ENCODE results near the gene POLR3B.
"Not testable (repeated sequence)": the region's sequence is repeated elsewhere in the genome, so short reads cannot be mapped to it uniquely, and the experiment has no call there.

The POLR3B gene

GRCh38 chr12:106359646-106360399 is 2.3 kb downstream of the POLR3B start:
- DNase-seq (ENCODE audit: insufficient read length, low spot score) (no peak), FAIRE-seq (no peak)
- no peak for TF ChIP-seq POLR2A (IDR thresholded peaks at IDR 0.05; ENCODE audit: low read depth, low read length)

- FAIRE-seq, result no peak
- TF ChIP-seq POLR2A (IDR thresholded peaks at IDR 0.05; ENCODE audit: low read depth, low read length), result no peak
- no peak for DNase-seq (ENCODE audit: insufficient read length, low spot score)
Observed at GRCh38 chr12:106360400-106360994, 2.9 kb downstream of the POLR3B start.

- FAIRE-seq (no peak), DNase-seq (ENCODE audit: insufficient read length, low spot score) (no peak)
- TF ChIP-seq POLR2A (IDR thresholded peaks at IDR 0.05; ENCODE audit: low read depth, low read length), result no peak
Observed at GRCh38 chr12:106362971-106363370, 5.4 kb downstream of the POLR3B start.

- DNase-seq (ENCODE audit: insufficient read length, low spot score), result no peak
- no peak for TF ChIP-seq POLR2A (IDR thresholded peaks at IDR 0.05; ENCODE audit: low read depth, low read length)
- FAIRE-seq, result no peak
Observed at GRCh38 chr12:106364261-106364660, 6.7 kb downstream of the POLR3B start.

- FAIRE-seq, result peak; percentile 67
- DNase-seq (ENCODE audit: insufficient read length, low spot score), result no peak
- no peak for TF ChIP-seq POLR2A (IDR thresholded peaks at IDR 0.05; ENCODE audit: low read depth, low read length)
Observed at GRCh38 chr12:106369624-106370346, 12.2 kb downstream of the POLR3B start.

- no peak for FAIRE-seq
- no peak for TF ChIP-seq POLR2A (IDR thresholded peaks at IDR 0.05; ENCODE audit: low read depth, low read length)
- DNase-seq (ENCODE audit: insufficient read length, low spot score), result no peak
Observed at GRCh38 chr12:106378788-106379187, 21.2 kb downstream of the POLR3B start.

GRCh38 chr12:106380954-106381353 is 23.4 kb downstream of the POLR3B start:
- no peak for TF ChIP-seq POLR2A (IDR thresholded peaks at IDR 0.05; ENCODE audit: low read depth, low read length)
- no peak for DNase-seq (ENCODE audit: insufficient read length, low spot score)
- no peak for FAIRE-seq

GRCh38 chr12:106381866-106382265 is 24.3 kb downstream of the POLR3B start:
- not testable (repeated sequence) for FAIRE-seq; DNase-seq (ENCODE audit: insufficient read length, low spot score)

GRCh38 chr12:106386813-106387535 is 29.4 kb downstream of the POLR3B start:
- DNase-seq (ENCODE audit: insufficient read length, low spot score), result no peak
- no peak for TF ChIP-seq POLR2A (IDR thresholded peaks at IDR 0.05; ENCODE audit: low read depth, low read length)
- FAIRE-seq, result no peak

- FAIRE-seq (no peak), DNase-seq (ENCODE audit: insufficient read length, low spot score) (no peak)
- no peak for TF ChIP-seq POLR2A (IDR thresholded peaks at IDR 0.05; ENCODE audit: low read depth, low read length)
Observed at GRCh38 chr12:106387848-106388377, 30.4 kb downstream of the POLR3B start.

- DNase-seq (ENCODE audit: insufficient read length, low spot score), result no peak
- TF ChIP-seq POLR2A (IDR thresholded peaks at IDR 0.05; ENCODE audit: low read depth, low read length), result no peak
- FAIRE-seq, result no peak
Observed at GRCh38 chr12:106389151-106389550, 31.6 kb downstream of the POLR3B start.

GRCh38 chr12:106392759-106393158 is 35.2 kb downstream of the POLR3B start:
- no peak for TF ChIP-seq POLR2A (IDR thresholded peaks at IDR 0.05; ENCODE audit: low read depth, low read length)
- no peak for FAIRE-seq
- no peak for DNase-seq (ENCODE audit: insufficient read length, low spot score)

GRCh38 chr12:106409878-106410277 is 52.3 kb downstream of the POLR3B start:
- DNase-seq (ENCODE audit: insufficient read length, low spot score) (no peak), FAIRE-seq (no peak)
- no peak for TF ChIP-seq POLR2A (IDR thresholded peaks at IDR 0.05; ENCODE audit: low read depth, low read length)

- no peak for TF ChIP-seq POLR2A (IDR thresholded peaks at IDR 0.05; ENCODE audit: low read depth, low read length)
- FAIRE-seq (no peak), DNase-seq (ENCODE audit: insufficient read length, low spot score) (no peak)
Observed at GRCh38 chr12:106412563-106412962, 55.0 kb downstream of the POLR3B start.
